Stimulated activated CD8-positive, alpha-beta memory T cell treated with anti-CD3 and anti-CD28 coated beads, Interleukin-12 subunit alpha, Interleukin-12 subunit beta, amount 100 ng/mL, for 1 hour (primary cell): ENCODE results near the gene NCMAP.

ENCODE experiments used
- DNase-seq: peaks from one replicate; pipeline ENCODE4 v3.0.0-alpha.2; 2020; ENCODE audit warnings: low read depth

NCMAP gene

GRCh38 chr1:24570265-24571125, 14.6 kb downstream of the NCMAP start:
- no peak for DNase-seq

DNA sequence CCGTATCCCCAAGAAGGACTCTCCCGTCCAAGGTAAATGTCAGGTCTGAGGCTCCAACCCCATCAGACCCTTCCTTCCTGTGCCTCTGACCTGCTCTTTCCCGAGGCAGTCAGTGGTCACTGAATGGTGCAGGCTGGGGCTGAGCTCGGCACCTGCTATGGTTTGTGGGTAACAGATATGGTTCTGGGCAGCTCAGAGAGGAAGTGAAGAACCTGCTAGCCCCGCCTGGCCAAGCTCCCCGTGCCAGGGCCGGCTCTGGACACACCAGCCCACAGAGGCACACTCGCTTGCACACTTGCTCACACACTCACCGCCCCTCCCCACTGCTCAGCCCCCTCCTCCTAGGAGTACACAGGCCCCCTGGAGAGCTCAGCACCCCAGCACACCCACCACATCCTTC, 16.4 kb downstream of the NCMAP start:
- DNase-seq = no peak

DNA sequence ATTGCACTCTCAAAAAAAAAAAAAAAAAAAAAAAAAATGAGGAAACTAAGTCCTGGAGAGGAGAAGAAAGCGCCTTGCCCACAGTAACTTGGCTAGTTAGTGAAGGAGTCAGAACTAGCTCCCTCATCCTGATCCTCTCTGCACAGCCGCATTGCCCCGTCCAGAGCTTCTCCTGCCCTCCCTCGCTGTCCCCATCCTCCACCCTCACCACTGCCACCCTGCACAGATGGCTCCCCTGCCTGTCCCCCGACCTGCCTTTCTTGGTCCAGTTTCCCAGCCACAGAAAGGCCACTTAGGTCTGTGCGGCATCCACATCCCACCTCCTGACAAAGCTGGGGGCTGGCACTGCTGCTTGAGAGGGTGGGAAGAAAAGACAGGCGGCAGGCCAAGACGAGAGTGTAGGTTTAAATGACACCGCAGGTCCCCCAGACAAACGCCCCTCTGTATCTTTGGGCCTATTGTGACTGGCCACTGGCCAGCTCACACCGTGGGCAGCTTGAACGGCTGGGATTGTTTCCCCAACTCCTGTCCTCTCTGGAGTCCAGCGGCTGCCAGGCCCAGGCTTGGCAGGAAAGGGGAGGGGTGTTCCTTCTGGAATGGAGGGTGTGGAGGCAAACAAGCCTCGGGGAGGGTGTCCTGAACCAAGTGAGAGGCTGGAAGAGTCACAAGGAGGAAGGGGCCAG, 20.2 kb downstream of the NCMAP start:
- DNase-seq = no peak

GRCh38 chr1:24578846-24579245, 23.0 kb downstream of the NCMAP start:
- no peak for DNase-seq

- no peak for DNase-seq
Observed at GRCh38 chr1:24580756-24581155, 24.9 kb downstream of the NCMAP start.

- no peak for DNase-seq
Observed at GRCh38 chr1:24584171-24584647, 28.3 kb downstream of the NCMAP start.

GRCh38 chr1:24586119-24586518, 30.2 kb downstream of the NCMAP start:
- no peak for DNase-seq

DNA sequence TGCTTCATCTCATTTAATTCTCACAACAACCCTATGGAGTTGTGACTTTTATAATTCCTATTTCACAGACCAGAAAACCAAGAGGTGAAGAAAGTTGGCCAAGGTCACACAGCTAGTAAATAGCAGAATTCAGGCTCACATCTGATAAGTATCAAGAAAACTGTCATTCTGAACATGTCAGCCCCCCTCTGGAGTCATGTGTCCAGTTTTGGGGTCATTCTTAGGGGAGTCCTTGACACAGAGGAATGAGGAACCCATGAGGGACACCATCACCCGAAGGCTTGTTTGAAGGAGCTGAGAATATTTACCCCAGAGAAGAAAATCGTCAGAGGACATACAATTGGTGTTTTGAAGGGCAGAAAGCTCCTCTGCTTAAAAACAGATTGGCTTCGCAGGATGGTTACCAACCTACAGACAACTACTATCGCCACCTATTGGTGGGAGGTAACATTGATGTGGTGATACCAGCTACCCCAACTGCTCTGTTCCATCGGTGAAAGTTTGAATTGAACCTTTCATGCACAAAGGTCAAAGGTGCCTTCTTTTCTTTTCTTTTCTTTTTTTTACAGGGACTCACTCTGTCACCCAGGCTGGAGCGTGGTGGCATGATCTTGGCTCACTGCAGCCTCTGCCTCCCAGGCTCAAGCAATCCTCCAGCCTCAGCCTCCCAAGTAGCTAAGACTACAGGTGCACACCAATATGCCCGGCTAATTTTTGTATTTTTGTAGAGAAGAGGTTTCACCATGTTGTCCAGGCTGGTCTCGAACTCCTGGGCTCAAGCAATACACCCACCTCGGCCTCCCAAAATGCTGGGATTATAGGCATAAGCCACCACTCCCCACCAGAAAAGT, 31.3 kb downstream of the NCMAP start:
- DNase-seq = peak; percentile 44

DNA sequence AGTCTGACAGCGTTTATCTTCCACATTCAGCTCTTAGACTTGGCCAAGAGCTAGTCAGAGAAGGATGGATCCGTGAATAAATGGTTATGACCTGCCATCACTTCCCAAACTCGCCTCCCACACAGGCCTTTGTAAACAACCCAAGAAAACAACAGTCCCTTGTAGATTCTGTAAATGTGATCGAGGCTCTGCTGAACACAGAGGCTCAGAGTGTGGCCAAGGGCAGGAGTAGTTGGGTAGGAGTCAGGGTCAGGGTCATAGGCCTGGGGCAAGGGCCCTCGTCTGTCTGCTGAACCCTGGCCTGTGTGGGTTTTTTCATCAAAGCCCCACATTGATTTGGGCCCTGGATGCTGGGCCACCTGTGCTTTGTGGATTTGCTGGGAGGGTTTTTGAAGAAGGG, 32.7 kb downstream of the NCMAP start:
- no peak for DNase-seq

GRCh38 chr1:24589200-24589599, 33.3 kb downstream of the NCMAP start:
- DNase-seq = no peak

DNA sequence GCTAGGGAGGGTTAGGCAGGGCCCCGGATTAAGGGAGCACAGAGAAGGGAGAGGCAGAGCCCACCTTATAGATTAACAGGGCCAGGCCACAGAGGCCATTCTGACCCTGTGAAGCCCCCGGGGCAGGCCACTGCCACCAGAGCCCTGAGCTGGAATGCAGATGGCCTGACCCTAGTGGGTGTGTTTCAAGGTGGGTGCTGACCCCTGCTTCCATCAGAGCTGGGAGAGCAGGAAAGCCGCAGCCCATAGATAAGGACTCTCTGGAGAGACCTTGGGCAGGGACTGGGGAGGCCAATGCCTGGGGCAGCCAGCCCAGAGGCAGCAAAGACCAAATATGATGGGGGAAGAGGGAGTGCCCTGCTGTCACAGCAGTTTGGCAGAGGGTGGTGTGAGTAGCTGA, 35.9 kb downstream of the NCMAP start:
- DNase-seq = no peak

DNA sequence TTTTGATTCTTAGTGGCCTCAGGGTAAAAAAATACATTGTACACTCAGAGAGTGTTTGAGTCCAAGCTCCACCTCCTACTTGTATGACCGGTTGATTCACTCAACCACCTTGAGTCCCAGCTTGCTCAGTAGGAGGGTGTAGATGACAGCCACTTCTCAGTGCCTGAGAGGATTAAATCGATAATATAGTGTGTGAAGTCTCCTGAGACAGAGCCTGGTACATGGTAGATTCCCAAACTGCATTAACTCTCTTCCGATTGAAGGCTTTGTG, 38.4 kb downstream of the NCMAP start:
- DNase-seq = no peak

- DNase-seq = no peak
Observed at GRCh38 chr1:24596401-24596880, 40.6 kb downstream of the NCMAP start.

GRCh38 chr1:24599265-24599664, 43.4 kb downstream of the NCMAP start:
- no peak for DNase-seq

GRCh38 chr1:24600551-24600950, 44.7 kb downstream of the NCMAP start:
- DNase-seq = no peak

DNA sequence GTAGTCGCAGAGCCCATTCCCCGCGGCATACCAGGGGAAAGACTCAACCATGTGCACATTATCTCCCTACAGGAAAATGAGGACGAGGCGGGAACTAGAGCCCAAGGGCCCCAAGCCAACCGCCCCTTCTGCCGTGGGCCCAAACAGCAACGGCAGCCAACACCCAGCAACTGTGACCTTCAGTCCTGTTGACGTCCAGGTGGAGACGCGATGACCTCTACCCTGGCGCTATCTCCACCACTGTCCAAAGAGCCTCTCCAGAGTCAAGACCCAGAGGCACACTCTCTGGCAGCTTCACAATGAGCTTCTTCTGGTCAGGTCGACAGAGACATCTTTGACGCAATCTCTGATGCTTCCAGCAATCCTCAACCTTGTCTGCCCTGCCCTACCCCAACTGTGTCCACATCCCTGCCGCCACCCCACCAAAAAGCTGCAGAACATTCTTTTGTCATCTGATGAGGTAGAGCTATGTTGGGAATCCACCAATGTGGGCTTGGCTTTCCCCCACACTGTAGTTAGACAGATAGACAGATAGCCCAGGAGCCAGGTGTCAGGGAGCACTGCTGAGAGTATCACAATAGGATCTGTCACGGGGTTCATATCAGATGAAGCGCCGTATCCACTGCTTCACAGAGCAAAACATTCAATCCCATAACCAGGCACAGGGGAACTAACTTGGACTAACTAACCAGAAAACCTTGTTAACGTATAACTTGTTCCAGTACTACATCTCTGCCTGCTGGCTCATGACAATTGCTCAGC, 49.8 kb downstream of the NCMAP start:
- DNase-seq = no peak

GRCh38 chr1:24606296-24606605, 50.4 kb downstream of the NCMAP start:
- no peak for DNase-seq

DNA sequence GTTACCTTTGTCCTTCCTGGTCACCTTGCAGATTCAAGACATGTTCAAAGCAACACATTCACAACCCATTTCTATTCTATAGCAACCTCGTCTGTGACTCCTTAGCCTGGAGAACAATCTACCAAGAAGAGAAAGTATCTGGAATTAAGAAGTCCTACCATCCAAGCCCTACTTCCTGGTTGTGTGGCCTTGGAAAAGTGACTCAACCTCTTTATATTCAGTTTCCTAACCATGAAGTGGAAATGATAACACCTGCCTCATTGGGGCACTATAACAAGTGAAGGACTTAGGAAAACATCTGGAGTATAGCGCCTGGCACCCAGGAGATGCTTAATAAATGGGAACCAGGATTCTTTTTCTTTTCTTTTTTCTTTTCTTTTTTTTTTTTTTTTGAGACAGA, 50.7 kb downstream of the NCMAP start:
- DNase-seq = no peak

GRCh38 chr1:24609949-24610517, 54.1 kb downstream of the NCMAP start:
- DNase-seq = no peak

- no peak for DNase-seq
Observed at GRCh38 chr1:24619376-24619775, 63.5 kb downstream of the NCMAP start.

DNA sequence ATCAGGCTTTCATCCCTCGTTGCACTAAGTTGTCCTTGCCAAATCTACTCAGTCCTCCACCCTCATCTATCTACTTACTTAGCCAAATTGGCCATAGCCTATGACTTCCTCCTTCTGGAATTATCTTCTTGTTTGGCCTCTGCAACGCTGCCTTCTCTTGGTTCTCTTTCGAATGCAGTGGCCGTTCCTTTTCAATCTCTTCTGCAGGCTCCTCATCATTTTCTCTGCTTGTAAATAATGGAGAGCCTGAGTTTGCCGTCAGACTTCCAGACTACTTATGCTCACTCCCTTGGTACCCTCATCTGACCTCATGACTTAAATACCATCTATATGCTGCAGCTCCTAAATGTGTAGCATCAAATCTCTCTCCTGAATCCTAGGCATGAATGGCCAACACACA, 64.8 kb downstream of the NCMAP start:
- no peak for DNase-seq

- DNase-seq = no peak
Observed at GRCh38 chr1:24621121-24621520, 65.2 kb downstream of the NCMAP start.
